GM12878 (cell line): Measurements from ENCODE around the gene CRYBB2.

Experiments used
- ATF2 ChIP-seq: IDR thresholded peaks from 2 replicates; pipeline ENCODE4 v1.6.1; 2012; ENCODE audit warnings: low read length, inconsistent platforms
- CEBPB ChIP-seq, 2 experiments: fragments of 150-350 bp in 1 of 2; IDR thresholded peaks; 2 replicates each; pipeline ENCODE4 v1.6.1; 2012 to 2014; ENCODE audit warnings: low read depth in 2 of 2, low read length in 2 of 2, borderline replicate concordance in 1 of 2, inconsistent platforms in 1 of 2
- CTCF ChIP-seq, 3 experiments: IDR thresholded peaks in 2 of 3; conservative IDR thresholded peaks in 1 of 3; 2 replicates each; pipeline ENCODE4 v1.5.1; 2011; ENCODE audit warnings: low read depth in 3 of 3, low read length in 3 of 3, mild to moderate bottlenecking in 3 of 3, control low read depth in 2 of 3, moderate library complexity in 2 of 3, inconsistent platforms in 1 of 3, mixed read lengths in 1 of 3; ENCODE audit not compliant: control insufficient read depth in 2 of 3, insufficient read depth in 1 of 3; ENCODE audit errors: extremely low read depth in 1 of 3
- EZH2 ChIP-seq: IDR thresholded peaks from 2 replicates; pipeline ENCODE4 v1.6.1; 2012; ENCODE audit warnings: low read depth, mild to moderate bottlenecking, control low read depth, inconsistent platforms, low read length, borderline replicate concordance; ENCODE audit not compliant: control insufficient read depth
- GABPA ChIP-seq: IDR thresholded peaks from 2 replicates; pipeline ENCODE4 v1.6.1; 2014; ENCODE audit warnings: antibody characterized with exemption, low read depth, mild to moderate bottlenecking, inconsistent platforms
- MTA2 ChIP-seq: fragments of 450-650 bp; IDR thresholded peaks from 2 replicates; pipeline ENCODE4 v1.6.1; 2016; ENCODE audit warnings: low read depth, mild to moderate bottlenecking, moderate library complexity
- NRF1 ChIP-seq: conservative IDR thresholded peaks from 2 replicates; pipeline ENCODE4 v1.6.1; 2011; ENCODE audit warnings: mild to moderate bottlenecking, low read depth, low read length, improper control_type of control experiment
- PBX3 ChIP-seq: IDR thresholded peaks from 2 replicates; pipeline ENCODE4 v1.6.1; 2011; ENCODE audit warnings: mild to moderate bottlenecking, low read depth, low read length, moderate library complexity; ENCODE audit not compliant: insufficient replicate concordance
- SP1 ChIP-seq: IDR thresholded peaks from one replicate; pipeline ENCODE4 v1.6.1; 2011; ENCODE audit warnings: low read depth, low read length
- ZBTB33 ChIP-seq: fragments of 450-650 bp; IDR thresholded peaks from 2 replicates; pipeline ENCODE4 v1.6.1; 2017; ENCODE audit warnings: mild to moderate bottlenecking

GRCh38 chr22:25210793-25211192, 8.6 kb upstream of the CRYBB2 start:
- TF ChIP-seq CEBPB (IDR thresholded peaks at IDR 0.05; ENCODE audit: borderline replicate concordance in 1 of 2, low read depth in 2 of 2, low read length in 2 of 2) (no peak), MTA2 (no peak), NRF1 (no peak), SP1 (no peak), CTCF (IDR thresholded peaks at IDR 0.05 in 2 of 3, conservative IDR thresholded peaks at IDR 0.05 in 1 of 3; ENCODE audit: control insufficient read depth in 2 of 3, extremely low read depth in 1 of 3, insufficient read depth in 1 of 3, low read depth in 3 of 3, low read length in 3 of 3) (no peak), ZBTB33 (no peak), PBX3 (no peak), EZH2 (no peak), GABPA (no peak), ATF2 (no peak)
